Subcutaneous adipose tissue (tissue), 4 donors: ENCODE results near the gene MAST1. TPM values are rescaled to one million over a fixed set of nuclear protein-coding genes. Genes with fewer than 3 reads are reported as not detected.

Experiments used
- CTCF ChIP-seq: fragments of 450-650 bp; IDR thresholded peaks from one replicate; pipeline ENCODE4 v1.5.1; 2016; ENCODE audit warnings: low read depth, mild to moderate bottlenecking, control low read depth, antibody characterized with exemption, moderate library complexity
- total RNA-seq, 4 donors: library from RNA; depleted of rRNA; stranded (reverse); fragments of >200 nt; gene quantifications; one replicate each; pipeline ENCODE4 v1.1.0, GENCODE V29; 2016

The MAST1 gene
- under 1 TPM in 1 of 4 donors, not detected in 3; 0.17 TPM for total RNA-seq

GRCh38 chr19:12838182-12838885 is at the start of gene MAST1:
Gene MAST1, plus strand, starts transcription at chr19:12838515. Its CDS starts 58 bp downstream, at chr19:12838573.
- no peak for TF ChIP-seq CTCF

- no peak for TF ChIP-seq CTCF
Measured at GRCh38 chr19:12788682-12789097, 49.6 kb upstream of the MAST1 start.

GRCh38 chr19:12789098-12789903 is 49.0 kb upstream of the MAST1 start:
- TF ChIP-seq CTCF: no peak

GRCh38 chr19:12789904-12790619 is 48.3 kb upstream of the MAST1 start:
- TF ChIP-seq CTCF: no peak

GRCh38 chr19:12790628-12791344 is 47.5 kb upstream of the MAST1 start:
- TF ChIP-seq CTCF: no peak

GRCh38 chr19:12791345-12792050 is 46.8 kb upstream of the MAST1 start, which contains the start of gene JUNB:
Gene JUNB, plus strand, starts transcription at chr19:12791486. Its CDS starts 286 bp downstream, at chr19:12791772.
- TF ChIP-seq CTCF: no peak
